ENCODE results near the gene ZNF562.
A peak's percentile ranks its signal among the peaks of the same experiment; 100 is the strongest.
"Not testable (repeated sequence)": the region's sequence is repeated elsewhere in the genome, so short reads cannot be mapped to it uniquely, and the experiment has no call there.

ZNF562 gene

GRCh38 chr19:9672893-9673292 lies 2.0 kb downstream of the ZNF562 start:
- Mint-ChIP-seq H3K27me3 (no peaks in the 10 kb centered on the region), H3K9me3 (peaks cover 60% of the 10 kb centered on the region), H3K4me1 (ENCODE audit: low read depth) (peaks cover 40% of the 10 kb centered on the region), H3K4me3 (no peak overlapping the region), H3K27ac (no peak overlapping the region), H3K36me3 (ENCODE audit: low read depth) (peaks cover 73% of the 10 kb centered on the region)
- intact Hi-C loops (cut with micrococcal nuclease) = no loop called here

DNA sequence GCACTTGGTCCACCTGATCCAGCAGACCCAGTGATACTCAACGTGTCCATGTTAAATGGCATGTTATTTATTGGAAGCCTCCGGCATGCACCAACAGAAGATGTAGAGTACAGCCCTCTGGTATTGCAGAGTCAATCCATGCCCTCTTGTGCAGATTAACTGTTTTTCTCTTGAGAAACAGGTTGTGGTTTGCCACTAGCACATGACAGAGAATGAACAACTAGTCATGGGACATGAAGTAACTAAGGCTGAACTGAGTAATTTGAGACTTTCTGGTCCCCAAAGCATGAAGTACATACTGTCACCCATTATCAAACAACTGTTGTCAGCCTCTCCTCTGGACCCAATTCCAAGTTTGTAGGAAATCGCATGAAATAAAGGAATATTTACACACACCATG lies 3.2 kb downstream of the ZNF562 start:
- Mint-ChIP-seq H3K27me3 (no peaks in the 10 kb centered on the region), H3K4me3 (no peak overlapping the region), H3K27ac (no peak overlapping the region), H3K4me1 (ENCODE audit: low read depth) (peaks cover 47% of the 10 kb centered on the region), H3K9me3 (peaks cover 72% of the 10 kb centered on the region), H3K36me3 (ENCODE audit: low read depth) (peaks cover 85% of the 10 kb centered on the region)
- intact Hi-C loops (cut with micrococcal nuclease) = no loop called here

DNA sequence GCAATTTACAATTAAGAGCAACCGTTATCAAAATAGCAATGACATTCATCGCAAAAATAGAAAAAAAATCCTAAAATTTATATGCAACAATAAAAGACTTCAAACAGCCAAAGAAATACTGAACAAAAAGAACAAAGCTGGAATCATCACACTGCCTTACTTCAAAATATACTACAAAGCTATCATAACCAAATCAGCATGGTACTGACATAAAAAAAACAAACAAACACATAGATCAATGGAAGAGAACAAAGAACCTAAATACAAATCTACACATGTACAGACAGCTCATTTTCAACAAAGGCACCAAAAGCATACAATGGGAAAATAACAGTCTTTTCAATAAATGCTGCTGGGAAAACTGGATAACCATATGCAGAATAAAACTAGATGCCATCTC lies 6.4 kb downstream of the ZNF562 start:
- Mint-ChIP-seq H3K4me1 (ENCODE audit: low read depth) (peaks cover 48% of the 10 kb centered on the region), H3K9me3 (peaks cover 67% of the 10 kb centered on the region), H3K27ac (no peak overlapping the region), H3K27me3 (no peaks in the 10 kb centered on the region), H3K4me3 (no peak overlapping the region), H3K36me3 (ENCODE audit: low read depth) (peaks cover 91% of the 10 kb centered on the region)
- intact Hi-C loops (cut with micrococcal nuclease) = no loop called here

- Mint-ChIP-seq H3K27me3 (no peaks in the 10 kb centered on the region), H3K36me3 (ENCODE audit: low read depth) (peaks cover 90% of the 10 kb centered on the region), H3K4me1 (ENCODE audit: low read depth) (peaks cover 50% of the 10 kb centered on the region), H3K9me3 (peaks cover 60% of the 10 kb centered on the region), H3K27ac (no peak overlapping the region), H3K4me3 (no peak overlapping the region)
- intact Hi-C loops (cut with micrococcal nuclease) = no loop called here
Observed at GRCh38 chr19:9667898-9668297, 7.0 kb downstream of the ZNF562 start.

DNA sequence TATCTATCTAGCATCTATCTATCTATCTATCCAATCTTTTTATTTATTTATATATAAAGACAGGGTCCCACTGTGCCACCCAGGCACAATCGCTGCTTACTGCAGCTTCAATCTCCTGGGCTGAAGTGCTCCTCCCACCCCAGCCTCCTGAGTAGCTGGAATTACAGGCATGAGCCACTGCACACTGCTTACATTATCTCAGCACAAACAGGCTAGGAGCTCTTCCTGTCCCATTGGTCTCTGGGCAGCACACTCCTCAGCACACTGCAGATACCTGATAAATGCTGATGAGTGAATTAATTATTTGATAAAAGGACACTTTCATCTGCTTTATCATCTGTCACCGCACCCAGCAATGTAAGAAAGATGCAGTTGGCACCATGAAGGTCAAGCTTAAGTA lies 16.1 kb downstream of the ZNF562 start:
- Mint-ChIP-seq H3K4me1 (ENCODE audit: low read depth) (peaks cover 7% of the 10 kb centered on the region), H3K27me3 (no peaks in the 10 kb centered on the region), H3K27ac (no peak overlapping the region), H3K36me3 (ENCODE audit: low read depth) (peaks cover 79% of the 10 kb centered on the region), H3K4me3 (no peak overlapping the region), H3K9me3 (peaks cover 3% of the 10 kb centered on the region)
- intact Hi-C loops (cut with micrococcal nuclease) = no loop called here

DNA sequence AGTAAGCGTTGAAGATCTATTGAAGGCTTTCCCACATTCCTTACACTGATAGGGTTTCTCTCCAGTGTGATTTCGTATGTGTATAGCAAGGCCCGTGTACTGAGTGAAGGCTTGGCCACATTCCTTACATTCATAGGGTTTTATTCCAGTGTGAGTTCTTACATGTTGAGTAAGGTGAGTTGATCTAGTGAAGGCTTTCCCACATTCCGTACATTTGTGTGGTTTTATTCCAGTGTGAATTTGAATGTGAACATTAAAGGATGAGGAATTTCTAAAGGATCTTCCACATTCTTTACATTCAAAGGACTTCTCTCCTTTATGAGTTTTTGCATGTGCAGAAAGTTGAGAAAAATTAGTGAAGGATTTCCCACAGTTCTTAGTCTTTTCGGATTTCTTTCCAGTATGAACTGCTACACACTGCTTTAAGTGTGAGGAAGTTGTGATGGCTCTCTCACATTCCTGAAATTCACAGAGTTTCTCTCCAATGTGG lies 21.8 kb downstream of the ZNF562 start:
- H3K4me1 Mint-ChIP-seq (ENCODE audit: low read depth); H3K27me3 Mint-ChIP-seq; H3K4me3 Mint-ChIP-seq; intact Hi-C loops (cut with micrococcal nuclease); H3K27ac Mint-ChIP-seq: not testable (repeated sequence)
- peaks cover 28% of the 10 kb centered on the region for H3K9me3 Mint-ChIP-seq
- H3K36me3 Mint-ChIP-seq (ENCODE audit: low read depth) = peaks cover 100% of the 10 kb centered on the region

GRCh38 chr19:9651464-9651863 lies 23.4 kb downstream of the ZNF562 start:
- H3K9me3 Mint-ChIP-seq = peaks cover 28% of the 10 kb centered on the region
- peaks cover 95% of the 10 kb centered on the region for H3K36me3 Mint-ChIP-seq (ENCODE audit: low read depth)

GRCh38 chr19:9650345-9650744 lies 24.6 kb downstream of the ZNF562 start:
- H3K36me3 Mint-ChIP-seq (ENCODE audit: low read depth) = peaks cover 84% of the 10 kb centered on the region
- no peak overlapping the region for H3K4me3 Mint-ChIP-seq
- H3K9me3 Mint-ChIP-seq = peaks cover 28% of the 10 kb centered on the region
- intact Hi-C loops (cut with micrococcal nuclease) = no loop called here
- H3K4me1 Mint-ChIP-seq (ENCODE audit: low read depth) = no peaks in the 10 kb centered on the region
- no peak overlapping the region for H3K27ac Mint-ChIP-seq
- no peaks in the 10 kb centered on the region for H3K27me3 Mint-ChIP-seq

More at GRCh38 chr19:9651464-9651863, 23.4 kb downstream of the ZNF562 start:
- H3K4me1 Mint-ChIP-seq (ENCODE audit: low read depth); H3K27me3 Mint-ChIP-seq; intact Hi-C loops (cut with micrococcal nuclease); H3K4me3 Mint-ChIP-seq; H3K27ac Mint-ChIP-seq: not testable (repeated sequence)

- intact Hi-C loops (cut with micrococcal nuclease) = no loop called here
Observed at GRCh38 chr19:9645472-9645871, 29.4 kb downstream of the ZNF562 start.

GRCh38 chr19:9644472-9644871 lies 30.4 kb downstream of the ZNF562 start:
- Mint-ChIP-seq H3K27ac (no peak overlapping the region), H3K9me3 (peaks cover 18% of the 10 kb centered on the region), H3K4me3 (no peak overlapping the region), H3K4me1 (ENCODE audit: low read depth) (no peaks in the 10 kb centered on the region), H3K36me3 (ENCODE audit: low read depth) (peaks cover 50% of the 10 kb centered on the region), H3K27me3 (no peaks in the 10 kb centered on the region)
- intact Hi-C loops (cut with micrococcal nuclease) = no loop called here

More at GRCh38 chr19:9645472-9645871, 29.4 kb downstream of the ZNF562 start:
- H3K27ac Mint-ChIP-seq = no peak overlapping the region
- H3K36me3 Mint-ChIP-seq (ENCODE audit: low read depth) = peaks cover 57% of the 10 kb centered on the region
- H3K27me3 Mint-ChIP-seq = no peaks in the 10 kb centered on the region
- H3K4me1 Mint-ChIP-seq (ENCODE audit: low read depth) = no peaks in the 10 kb centered on the region
- no peak overlapping the region for H3K4me3 Mint-ChIP-seq
- H3K9me3 Mint-ChIP-seq = peaks cover 16% of the 10 kb centered on the region

- Mint-ChIP-seq H3K36me3 (ENCODE audit: low read depth) (peaks cover 28% of the 10 kb centered on the region), H3K4me3 (no peak overlapping the region), H3K27me3 (no peaks in the 10 kb centered on the region), H3K4me1 (ENCODE audit: low read depth) (no peaks in the 10 kb centered on the region), H3K9me3 (peaks cover 18% of the 10 kb centered on the region), H3K27ac (no peak overlapping the region)
- intact Hi-C loops (cut with micrococcal nuclease) = no loop called here
Observed at GRCh38 chr19:9641810-9642209, 33.1 kb downstream of the ZNF562 start.

DNA sequence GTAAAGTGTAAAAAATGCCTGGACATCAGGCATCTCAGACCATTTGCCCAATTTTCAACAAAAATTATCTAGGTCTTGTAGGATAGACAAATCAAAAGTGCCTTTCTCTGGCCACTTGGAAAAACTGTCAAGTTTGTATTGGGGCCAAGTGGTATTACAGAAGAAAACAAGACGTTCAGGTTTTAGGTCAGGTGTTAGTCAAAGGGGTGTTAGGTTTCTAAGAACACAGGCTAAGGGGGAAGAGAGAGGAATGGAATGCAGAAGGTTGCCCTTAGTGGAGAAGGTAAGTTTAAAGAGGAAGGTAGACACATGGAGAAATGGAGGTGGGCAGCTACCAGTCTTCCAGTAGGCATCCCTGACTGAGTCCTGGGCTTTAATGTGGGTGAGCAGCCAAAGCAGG lies 33.9 kb downstream of the ZNF562 start:
- Mint-ChIP-seq H3K27ac (no peak overlapping the region), H3K4me3 (no peak overlapping the region), H3K36me3 (ENCODE audit: low read depth) (peaks cover 25% of the 10 kb centered on the region), H3K9me3 (peaks cover 18% of the 10 kb centered on the region), H3K27me3 (no peaks in the 10 kb centered on the region), H3K4me1 (ENCODE audit: low read depth) (no peaks in the 10 kb centered on the region)
- intact Hi-C loops (cut with micrococcal nuclease) = no loop called here

DNA sequence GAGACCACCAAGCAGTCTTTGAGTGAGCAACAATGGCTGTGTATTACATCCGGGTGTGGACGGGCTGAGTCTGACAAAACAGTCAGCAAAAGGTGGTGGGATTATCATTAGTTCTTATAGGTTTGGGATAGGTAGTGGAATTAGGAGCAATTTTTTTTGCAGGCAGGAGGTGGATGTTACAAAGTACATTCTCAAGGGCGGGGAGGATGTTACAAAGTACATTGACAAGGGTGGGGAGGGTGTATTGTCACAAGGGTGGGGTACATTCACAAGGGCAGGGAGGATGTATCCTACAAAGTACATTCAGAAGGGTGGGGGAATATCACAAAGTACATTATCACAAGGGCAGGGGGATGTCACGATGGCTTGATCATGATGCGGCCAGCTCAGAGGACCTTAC lies 38.9 kb downstream of the ZNF562 start:
- Mint-ChIP-seq H3K4me3 (no peak overlapping the region), H3K4me1 (ENCODE audit: low read depth) (peaks cover 4% of the 10 kb centered on the region), H3K36me3 (ENCODE audit: low read depth) (peaks cover 34% of the 10 kb centered on the region), H3K27ac (no peak overlapping the region), H3K27me3 (no peaks in the 10 kb centered on the region), H3K9me3 (peaks cover 8% of the 10 kb centered on the region)
- intact Hi-C loops (cut with micrococcal nuclease) = no loop called here

- no peak overlapping the region for H3K4me3 Mint-ChIP-seq
- peaks cover 26% of the 10 kb centered on the region for H3K4me1 Mint-ChIP-seq (ENCODE audit: low read depth)
- no peaks in the 10 kb centered on the region for H3K27me3 Mint-ChIP-seq
- H3K9me3 Mint-ChIP-seq = no peaks in the 10 kb centered on the region
- peak overlapping the region; percentile 2 for H3K27ac Mint-ChIP-seq
- H3K36me3 Mint-ChIP-seq (ENCODE audit: low read depth) = peaks cover 36% of the 10 kb centered on the region
- intact Hi-C loops (cut with micrococcal nuclease) = no loop called here
Observed at GRCh38 chr19:9627856-9628255, 47.0 kb downstream of the ZNF562 start.

GRCh38 chr19:9622531-9622930 lies 52.4 kb downstream of the ZNF562 start:
- Mint-ChIP-seq H3K27me3 (no peaks in the 10 kb centered on the region), H3K36me3 (ENCODE audit: low read depth) (peaks cover 39% of the 10 kb centered on the region), H3K4me3 (no peak overlapping the region), H3K27ac (peak overlapping the region; percentile 100), H3K9me3 (no peaks in the 10 kb centered on the region), H3K4me1 (ENCODE audit: low read depth) (peaks cover 42% of the 10 kb centered on the region)
- intact Hi-C loops (cut with micrococcal nuclease) = loop anchor here (5.0 kb wide), 3 partner anchors 85 to 485 kb away; partner anchors contain the start of gene ZNF426

Measured in dendritic cell treated with granulocyte-macrophage colony-stimulating factor and Interleukin-4, amounts not matched to agents 40 ng/mL and 50 ng/mL, for 4 days (primary cell).